ENCODE measurements around the gene GSTA4.

- TF ChIP-seq ZNF274 (IDR thresholded peaks at IDR 0.05; ENCODE audit: low read depth, low read length) (no peak), YY1 (IDR thresholded peaks at IDR 0.05; ENCODE audit: insufficient read depth, insufficient read length) (no peak)
These were observed 33.4 kb upstream of the GSTA4 start for GRCh38 chr6:53028467-53028866.

Measured in NT2/D1 (cell line).